Measurements from ENCODE around the gene STAT4. TPM values are rescaled to one million over a fixed set of nuclear protein-coding genes. Genes with fewer than 3 reads are reported as not detected.
A peak's percentile ranks its signal among the peaks of the same experiment; 100 is the strongest.

STAT4 gene
- total RNA-seq, 1 donor from 2014 or later = 0.46 TPM

DNA sequence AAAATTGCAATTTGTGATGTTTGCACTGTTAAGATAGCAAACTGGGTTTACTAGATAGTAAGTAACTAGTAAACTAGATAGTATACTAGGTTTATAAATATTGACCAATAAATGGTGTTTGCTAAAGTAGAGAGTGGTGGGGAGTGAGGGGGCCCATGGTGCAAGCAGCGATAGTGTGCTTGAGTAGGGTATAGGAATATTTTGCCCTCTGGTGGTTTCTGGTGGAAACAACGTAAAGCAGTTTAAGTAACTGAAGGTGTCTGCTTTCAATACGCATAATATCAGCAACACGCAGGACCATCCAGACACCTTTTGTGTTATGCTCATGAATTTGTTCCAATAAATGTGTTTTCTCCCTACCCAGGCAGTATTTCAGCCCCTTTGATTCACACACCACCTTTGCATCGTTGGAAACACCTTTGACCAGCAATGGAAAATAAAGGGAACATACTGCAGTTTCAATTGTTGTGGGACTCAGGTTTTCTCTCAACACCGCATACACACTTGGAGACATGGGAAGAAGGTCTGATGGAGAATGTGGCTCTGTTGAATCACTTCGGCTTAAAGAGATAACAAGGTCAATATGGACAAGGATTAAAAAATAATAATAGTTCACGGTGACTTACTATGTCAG lies 120.2 kb downstream of the STAT4 start:
- Histone ChIP-seq H3K36me3 (ENCODE audit: control insufficient read depth, insufficient read depth, low read length) (no peaks in the 10 kb centered on the region), H3K4me3 (ENCODE audit: low read depth, low read length) (no peak overlapping the region), H3K27me3 (ENCODE audit: control insufficient read depth, insufficient read depth, low read length) (no peaks in the 10 kb centered on the region)
- TF ChIP-seq, protein P1, sequence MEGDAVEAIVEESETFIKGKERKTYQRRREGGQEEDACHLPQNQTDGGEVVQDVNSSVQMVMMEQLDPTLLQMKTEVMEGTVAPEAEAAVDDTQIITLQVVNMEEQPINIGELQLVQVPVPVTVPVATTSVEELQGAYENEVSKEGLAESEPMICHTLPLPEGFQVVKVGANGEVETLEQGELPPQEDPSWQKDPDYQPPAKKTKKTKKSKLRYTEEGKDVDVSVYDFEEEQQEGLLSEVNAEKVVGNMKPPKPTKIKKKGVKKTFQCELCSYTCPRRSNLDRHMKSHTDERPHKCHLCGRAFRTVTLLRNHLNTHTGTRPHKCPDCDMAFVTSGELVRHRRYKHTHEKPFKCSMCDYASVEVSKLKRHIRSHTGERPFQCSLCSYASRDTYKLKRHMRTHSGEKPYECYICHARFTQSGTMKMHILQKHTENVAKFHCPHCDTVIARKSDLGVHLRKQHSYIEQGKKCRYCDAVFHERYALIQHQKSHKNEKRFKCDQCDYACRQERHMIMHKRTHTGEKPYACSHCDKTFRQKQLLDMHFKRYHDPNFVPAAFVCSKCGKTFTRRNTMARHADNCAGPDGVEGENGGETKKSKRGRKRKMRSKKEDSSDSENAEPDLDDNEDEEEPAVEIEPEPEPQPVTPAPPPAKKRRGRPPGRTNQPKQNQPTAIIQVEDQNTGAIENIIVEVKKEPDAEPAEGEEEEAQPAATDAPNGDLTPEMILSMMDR (IDR thresholded peaks at IDR 0.05; ENCODE audit: insufficient read depth, low read length, poor library complexity, severe bottlenecking) = peak; percentile 68
- no peak for DNase-seq (ENCODE audit: low read depth)

GRCh38 chr2:191029280-191029950 lies 121.4 kb downstream of the STAT4 start:
- Histone ChIP-seq H3K27me3 (ENCODE audit: control insufficient read depth, insufficient read depth, low read length) (no peaks in the 10 kb centered on the region), H3K4me3 (ENCODE audit: low read depth, low read length) (no peak overlapping the region), H3K36me3 (ENCODE audit: control insufficient read depth, insufficient read depth, low read length) (no peaks in the 10 kb centered on the region)
- DNase-seq (ENCODE audit: low read depth) = no peak
- TF ChIP-seq, protein P1 (IDR thresholded peaks at IDR 0.05; ENCODE audit: insufficient read depth, low read length, poor library complexity, severe bottlenecking) = no peak

DNA sequence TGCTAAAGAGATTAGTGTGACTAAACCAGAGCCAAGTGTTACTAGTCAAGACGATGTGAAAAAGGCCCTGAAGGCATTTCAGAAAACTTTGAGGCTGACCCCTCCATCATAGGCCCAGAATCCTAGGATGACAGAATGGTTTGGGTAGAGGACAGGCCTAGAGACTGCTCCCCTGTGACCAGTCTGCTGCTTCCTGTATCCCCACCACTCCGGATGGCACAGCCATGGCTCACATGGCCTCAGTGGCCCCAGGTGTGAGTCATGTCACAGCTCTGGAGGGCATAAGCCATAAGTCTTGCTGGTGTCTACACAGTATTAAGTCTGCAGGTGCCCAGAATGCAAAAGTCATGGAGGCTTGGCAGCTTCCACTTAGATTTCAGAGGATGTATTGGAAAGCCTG lies 124.4 kb downstream of the STAT4 start:
- no peaks in the 10 kb centered on the region for H3K27me3 ChIP-seq (ENCODE audit: control insufficient read depth, insufficient read depth, low read length)
- no peak overlapping the region for H3K4me3 ChIP-seq (ENCODE audit: low read depth, low read length)
- TF ChIP-seq, protein P1 (IDR thresholded peaks at IDR 0.05; ENCODE audit: insufficient read depth, low read length, poor library complexity, severe bottlenecking) = no peak

GRCh38 chr2:191025135-191025534 lies 125.7 kb downstream of the STAT4 start:
- Histone ChIP-seq H3K4me3 (ENCODE audit: low read depth, low read length) (no peak overlapping the region), H3K27me3 (ENCODE audit: control insufficient read depth, insufficient read depth, low read length) (no peaks in the 10 kb centered on the region), H3K36me3 (ENCODE audit: control insufficient read depth, insufficient read depth, low read length) (no peaks in the 10 kb centered on the region)
- TF ChIP-seq, protein P1 (IDR thresholded peaks at IDR 0.05; ENCODE audit: insufficient read depth, low read length, poor library complexity, severe bottlenecking) = no peak
- no peak for DNase-seq (ENCODE audit: low read depth)

More for the DNA sequence above, 124.4 kb downstream of the STAT4 start:
- no peak for DNase-seq (ENCODE audit: low read depth)
- H3K36me3 ChIP-seq (ENCODE audit: control insufficient read depth, insufficient read depth, low read length) = no peaks in the 10 kb centered on the region

DNA sequence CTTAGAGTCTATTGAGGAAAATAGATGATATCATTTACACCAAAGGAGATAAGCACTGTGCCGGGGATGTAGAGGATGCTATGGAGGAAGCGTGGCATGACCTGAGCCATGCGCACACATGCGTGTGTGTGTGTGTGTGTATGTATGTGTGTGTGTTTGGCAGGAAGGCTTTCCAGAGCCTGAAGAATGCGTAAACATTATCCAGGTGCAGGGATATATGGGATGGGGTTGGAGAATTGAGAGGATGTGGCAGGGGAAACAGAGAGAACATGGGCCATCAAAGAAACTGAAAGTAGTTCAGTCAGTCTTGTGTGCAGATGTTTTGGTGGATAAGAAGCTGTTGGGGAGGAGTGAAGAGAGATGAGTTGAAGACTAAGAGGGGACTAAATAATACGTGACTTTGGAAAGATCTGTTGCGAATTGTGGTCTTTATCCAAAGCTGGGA lies 127.5 kb downstream of the STAT4 start:
- TF ChIP-seq, protein P1 (IDR thresholded peaks at IDR 0.05; ENCODE audit: insufficient read depth, low read length, poor library complexity, severe bottlenecking) = no peak
- H3K27me3 ChIP-seq (ENCODE audit: control insufficient read depth, insufficient read depth, low read length) = no peaks in the 10 kb centered on the region
- H3K36me3 ChIP-seq (ENCODE audit: control insufficient read depth, insufficient read depth, low read length) = no peaks in the 10 kb centered on the region
- no peak for DNase-seq (ENCODE audit: low read depth)
- H3K4me3 ChIP-seq (ENCODE audit: low read depth, low read length) = no peak overlapping the region

Measured in kidney epithelial cell (primary cell).